GM12891 (cell line): ENCODE results near the gene NRIP2.

Experiments
- POLR2A ChIP-seq: IDR thresholded peaks from 2 replicates; pipeline ENCODE4 v1.6.1; 2011; ENCODE audit warnings: low read depth, low read length, control low read depth
- POLR2AphosphoS5 ChIP-seq: IDR thresholded peaks from 2 replicates; pipeline ENCODE4 v1.6.1; 2011; ENCODE audit warnings: low read depth, low read length, control low read depth
- TAF1 ChIP-seq: IDR thresholded peaks from 2 replicates; pipeline ENCODE4 v1.6.1; 2011; ENCODE audit warnings: low read depth, low read length, control low read depth

- TF ChIP-seq POLR2A (no peak), POLR2AphosphoS5 (no peak), TAF1 (no peak)
These were observed 10.3 kb downstream of the NRIP2 start for GRCh38 chr12:2824541-2824940.
